SK-N-MC (cell line): Measurements from ENCODE around the gene LIN7A.

Experiments
- EZH2 ChIP-seq: fragments of 200-600 bp; sonication (generic); IDR thresholded peaks from one replicate; pipeline ENCODE4 v1.6.1; 2017; ENCODE audit warnings: antibody characterized with exemption
- FOXP2 ChIP-seq: optimal IDR thresholded peaks from 2 replicates; pipeline ENCODE3; 2011; ENCODE audit warnings: mild to moderate bottlenecking, moderate library complexity; ENCODE audit not compliant: insufficient read depth; ENCODE audit errors: extremely low read length, control extremely low read depth
- POLR2AphosphoS5 ChIP-seq: IDR thresholded peaks from 2 replicates; pipeline ENCODE4 v1.6.1; 2012; ENCODE audit warnings: mild to moderate bottlenecking, low read depth, low read length, borderline replicate concordance

GRCh38 chr12:80917651-80918050 lies 20.1 kb downstream of the LIN7A start:
- TF ChIP-seq POLR2AphosphoS5 (no peak), EZH2 (no peak), FOXP2 (no peak)
